ENCODE measurements around the gene GFOD2.
A peak's percentile ranks its signal among the peaks of the same experiment; 100 is the strongest.
"Not testable (repeated sequence)": the region's sequence is repeated elsewhere in the genome, so short reads cannot be mapped to it uniquely, and the experiment has no call there.

The GFOD2 gene

DNA sequence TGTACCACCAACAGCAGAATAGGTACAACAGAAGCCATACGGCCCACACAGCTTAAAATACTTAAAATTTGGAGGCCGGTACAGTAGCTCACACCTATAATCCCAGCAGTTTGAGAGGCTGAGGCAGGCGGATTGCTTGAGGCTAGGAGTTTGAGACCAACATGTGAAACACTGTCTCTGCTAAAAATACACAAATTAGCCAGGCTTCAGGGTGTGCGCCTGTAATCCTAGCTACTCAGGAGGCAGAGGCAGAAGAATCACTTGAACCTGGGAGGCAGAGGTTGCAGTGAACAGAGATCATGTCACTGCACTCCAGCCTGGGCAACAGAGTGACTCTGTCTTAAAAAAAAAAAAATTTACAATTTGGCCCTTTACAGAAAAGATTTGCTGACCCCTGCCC, 17.0 kb downstream of the GFOD2 start:
- no peak for DNase-seq (ENCODE audit: low spot score)

DNA sequence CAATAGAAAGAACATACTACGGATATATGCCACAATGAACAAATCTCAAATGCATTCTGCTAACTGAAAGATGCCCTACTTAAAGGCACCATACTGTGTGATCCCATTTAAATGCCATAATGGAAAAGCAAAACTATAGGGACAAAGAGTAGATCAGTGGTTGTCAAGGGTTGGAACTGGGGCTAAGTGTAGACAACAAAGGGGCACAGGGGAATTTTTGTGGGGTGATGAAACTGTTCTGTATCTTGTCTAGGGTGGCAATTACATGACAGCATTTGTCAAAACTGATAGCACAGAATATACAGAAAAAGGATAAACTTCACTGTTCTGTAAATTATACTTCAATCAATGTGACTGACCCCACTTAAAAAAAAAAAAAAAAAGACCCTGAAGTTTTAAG, 17.7 kb downstream of the GFOD2 start:
- DNase-seq (ENCODE audit: low spot score) = no peak

DNA sequence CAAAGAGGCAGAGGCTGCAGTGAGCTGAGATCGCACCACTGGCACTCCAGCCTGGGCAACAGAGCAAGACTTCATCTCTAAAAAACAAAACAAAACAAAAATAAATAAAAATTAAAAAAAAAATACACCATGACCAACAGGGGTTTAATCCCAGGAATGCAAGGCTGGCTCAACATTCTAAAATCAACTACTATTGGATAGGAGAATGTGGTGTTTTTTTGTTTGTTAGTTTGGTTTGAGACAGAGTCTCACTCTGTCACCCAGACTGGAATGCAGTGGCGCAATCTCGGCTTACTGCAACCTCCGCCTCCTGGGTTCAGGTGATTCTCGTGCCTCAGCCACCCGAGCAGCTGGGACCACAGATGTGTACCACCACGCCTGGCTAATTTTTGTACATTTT, 19.9 kb downstream of the GFOD2 start:
- no peak for DNase-seq (ENCODE audit: low spot score)

DNA sequence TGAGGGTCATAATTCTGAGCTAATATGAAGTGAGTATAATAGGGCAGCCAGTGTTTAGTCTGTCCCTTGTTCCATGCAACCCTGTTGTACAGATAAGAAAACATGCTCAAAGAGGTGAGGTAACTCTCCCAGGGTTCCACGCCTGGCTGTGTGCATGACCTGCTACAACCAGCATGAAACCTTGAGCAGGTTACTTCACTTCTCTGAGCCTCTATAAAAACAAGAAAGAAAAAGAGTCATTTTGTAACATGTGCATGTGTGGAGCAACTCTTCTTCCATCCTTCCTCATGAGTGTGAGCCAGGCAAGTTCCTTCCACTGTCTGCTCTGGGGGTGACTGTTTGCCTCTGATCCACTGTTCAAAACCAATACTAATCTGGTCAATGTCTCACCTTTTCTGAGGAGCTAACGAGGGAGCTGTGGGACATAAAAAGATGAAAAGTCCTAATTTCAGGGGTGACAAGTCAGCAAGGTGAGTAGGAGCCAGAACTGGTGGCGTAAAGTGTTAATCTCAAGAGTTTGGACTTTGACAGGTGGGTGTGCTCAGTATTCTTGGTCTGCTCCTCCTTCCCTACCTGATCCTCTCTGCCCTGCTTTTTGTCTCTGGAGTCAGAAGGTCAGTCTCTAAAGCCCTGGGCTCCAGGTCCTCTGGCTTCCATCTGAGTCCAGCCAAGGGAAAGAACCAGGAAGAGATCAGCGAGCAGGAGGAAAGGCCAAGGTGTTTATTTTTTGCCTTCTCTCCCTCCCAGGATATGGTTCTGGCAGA, 21.5 kb downstream of the GFOD2 start:
- no peak for DNase-seq (ENCODE audit: low spot score)

DNA sequence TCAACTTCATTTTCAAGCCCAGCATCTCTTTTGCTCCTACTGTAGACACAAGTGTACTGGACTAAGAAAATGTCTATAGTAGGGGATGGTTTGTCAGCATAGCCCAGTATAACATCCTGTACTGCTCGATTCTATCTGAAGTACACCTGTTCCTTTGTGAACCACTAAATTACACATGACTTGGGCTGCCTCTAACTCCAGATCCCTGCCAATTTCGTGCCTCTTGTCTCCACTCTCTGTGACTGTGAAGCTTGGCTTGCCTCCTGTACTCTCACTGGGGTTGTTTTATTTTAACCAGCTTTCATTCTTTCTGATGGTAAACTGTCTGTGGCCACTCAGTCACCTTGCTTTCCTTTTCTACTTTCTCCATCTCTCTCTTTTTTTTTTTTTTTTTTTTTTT, 24.5 kb downstream of the GFOD2 start:
- no peak for DNase-seq (ENCODE audit: low spot score)

GRCh38 chr16:67693517-67694285, 25.4 kb downstream of the GFOD2 start:
- not testable (repeated sequence) for DNase-seq (ENCODE audit: low spot score)

DNA sequence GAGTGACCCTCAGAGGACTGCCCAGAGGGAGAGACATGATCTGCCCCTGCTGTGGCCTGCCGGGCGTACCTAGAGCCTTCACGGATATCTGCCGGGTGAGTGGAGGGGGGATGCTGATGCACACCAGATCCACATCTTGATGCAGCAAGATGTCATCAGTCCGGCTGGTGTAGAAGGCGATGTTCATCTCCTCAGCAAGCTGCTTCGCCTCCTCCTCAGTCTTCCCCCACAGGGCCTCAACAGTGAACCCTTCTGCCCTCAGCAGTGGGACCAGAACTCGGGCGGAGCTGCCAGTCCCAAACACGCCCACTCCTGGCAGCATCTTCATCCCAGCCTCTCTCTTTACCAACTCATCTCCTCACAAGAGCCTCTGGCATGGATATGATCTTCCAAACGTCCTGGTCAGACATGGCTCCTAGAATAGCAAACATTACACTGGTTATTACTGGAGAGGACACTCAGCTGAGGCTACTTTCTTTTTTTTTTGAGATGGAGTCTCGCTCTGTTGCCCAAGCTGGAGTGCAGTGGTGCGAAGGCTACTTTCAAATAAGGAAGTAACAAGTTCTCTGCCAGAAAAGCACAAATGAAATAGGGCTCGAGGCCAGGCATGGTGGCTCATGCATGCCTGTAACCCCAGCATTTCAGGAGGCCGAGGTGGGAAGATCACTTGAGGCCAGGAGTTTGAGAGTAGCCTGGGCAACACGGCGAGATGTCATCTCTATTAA, 33.6 kb downstream of the GFOD2 start:
- DNase-seq (ENCODE audit: low spot score) = no peak

DNA sequence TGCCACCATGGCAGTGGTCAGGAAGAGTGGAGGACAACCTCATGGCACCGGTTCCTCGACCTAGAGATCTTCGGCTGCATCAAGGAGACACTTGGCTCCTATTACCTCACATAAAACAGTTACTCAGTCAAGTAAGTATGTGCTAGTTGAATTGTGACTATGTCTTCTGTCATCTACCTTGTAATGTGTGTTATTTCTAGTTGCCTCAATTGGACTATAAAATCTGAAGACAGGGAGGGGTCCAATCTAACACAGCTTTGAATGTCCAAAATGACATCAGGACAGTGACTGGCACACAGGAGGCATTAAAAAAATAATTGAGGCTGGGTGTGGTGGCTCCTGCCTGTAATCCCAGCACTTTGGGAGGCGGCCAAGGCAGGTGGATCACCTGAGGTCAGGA, 35.3 kb downstream of the GFOD2 start:
- DNase-seq (ENCODE audit: low spot score) = no peak

GRCh38 chr16:67679935-67680897, 38.9 kb downstream of the GFOD2 start:
- no peak for DNase-seq (ENCODE audit: low spot score)

DNA sequence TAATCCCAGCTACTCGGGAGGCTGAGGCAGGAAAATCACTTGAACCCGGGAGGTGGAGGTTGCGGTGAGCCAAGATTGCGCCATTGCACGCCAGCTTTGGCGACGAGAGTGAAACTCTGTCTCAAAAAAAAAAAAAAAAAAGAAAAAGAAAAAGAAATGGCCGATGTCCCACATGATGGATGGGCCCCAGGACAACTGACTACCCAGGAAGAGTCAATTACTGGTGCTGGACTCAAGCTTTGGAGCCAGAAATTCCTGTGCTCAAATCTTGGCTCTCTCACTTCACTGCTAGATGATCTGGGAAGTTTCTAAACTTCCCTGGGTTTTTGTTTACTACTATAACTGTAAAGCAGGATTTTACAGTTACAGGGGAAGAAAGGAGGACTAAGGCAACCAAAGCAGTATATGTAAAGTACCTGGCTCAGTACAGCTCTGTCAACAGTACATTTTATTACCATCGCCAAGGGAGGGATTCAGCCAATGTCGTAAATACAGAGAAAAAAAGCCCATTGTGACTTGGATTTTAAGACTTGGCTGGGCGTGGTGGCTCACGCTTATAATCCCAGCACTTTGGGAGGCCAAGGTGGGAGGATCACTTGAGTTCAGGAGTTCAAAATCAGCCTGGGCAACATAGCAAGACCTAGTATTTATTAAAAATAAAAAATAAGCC, 40.6 kb downstream of the GFOD2 start:
- DNase-seq (ENCODE audit: low spot score) = no peak

DNA sequence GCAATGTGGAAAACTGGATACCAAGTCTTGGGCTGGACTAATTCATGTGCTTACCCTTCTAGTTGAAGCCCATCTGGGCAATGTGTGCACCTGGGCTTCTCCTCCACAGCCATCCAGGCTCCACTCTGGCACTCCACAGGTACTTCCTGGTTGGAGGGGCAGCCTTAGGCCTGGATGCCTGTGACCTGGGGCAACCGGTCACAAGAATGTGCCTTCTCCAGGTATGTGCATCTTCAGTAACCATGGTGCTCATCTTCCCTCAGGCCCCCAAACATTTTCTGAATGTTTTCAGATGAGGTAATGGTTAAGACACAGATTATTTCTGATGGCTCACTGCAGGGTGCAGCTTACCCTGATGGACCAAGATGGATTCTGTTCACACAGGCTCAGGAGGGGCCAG, 41.4 kb downstream of the GFOD2 start:
- DNase-seq (ENCODE audit: low spot score) = no peak

- no peak for DNase-seq (ENCODE audit: low spot score)
Observed at GRCh38 chr16:67676939-67677338, 42.2 kb downstream of the GFOD2 start.

DNA sequence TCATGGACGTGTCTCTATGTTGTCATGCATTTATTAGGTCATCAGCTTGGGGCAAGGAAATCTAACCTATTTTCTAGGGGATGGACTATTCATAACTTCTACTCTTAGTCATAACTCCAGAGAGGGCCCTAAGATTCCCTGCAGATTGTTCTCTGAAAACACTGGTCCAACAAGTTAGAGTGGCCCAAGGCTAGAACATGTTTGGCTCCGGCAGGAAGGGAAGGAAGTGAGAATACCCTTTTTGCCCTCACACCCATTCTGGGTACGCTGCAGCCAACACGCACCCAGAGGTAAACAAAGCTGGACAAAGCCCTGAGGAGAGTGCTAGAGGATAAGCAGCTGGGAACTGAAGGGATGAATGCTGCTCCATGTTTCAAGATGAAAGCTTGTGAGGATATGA, 42.6 kb downstream of the GFOD2 start:
- DNase-seq (ENCODE audit: low spot score) = no peak

DNA sequence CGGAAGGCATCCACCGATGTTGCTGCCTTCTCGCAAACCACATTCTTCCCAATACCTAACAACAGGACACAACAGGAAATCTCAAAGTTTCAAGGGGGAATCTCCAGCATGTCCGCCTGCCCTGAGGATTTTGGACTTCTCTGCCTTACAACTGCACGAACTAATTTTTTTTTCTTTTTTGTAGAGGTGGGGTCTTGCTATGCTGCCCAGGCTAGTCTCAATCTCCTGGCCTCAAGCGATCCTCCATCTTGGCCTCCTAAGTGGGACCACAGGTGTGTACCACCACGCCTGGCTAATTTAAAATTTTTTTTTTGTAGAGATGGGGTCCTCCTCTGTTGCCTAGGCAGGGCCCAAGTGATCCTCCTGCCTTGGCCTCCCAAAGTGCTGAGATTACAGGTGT, 43.1 kb downstream of the GFOD2 start:
- no peak for DNase-seq (ENCODE audit: low spot score)

DNA sequence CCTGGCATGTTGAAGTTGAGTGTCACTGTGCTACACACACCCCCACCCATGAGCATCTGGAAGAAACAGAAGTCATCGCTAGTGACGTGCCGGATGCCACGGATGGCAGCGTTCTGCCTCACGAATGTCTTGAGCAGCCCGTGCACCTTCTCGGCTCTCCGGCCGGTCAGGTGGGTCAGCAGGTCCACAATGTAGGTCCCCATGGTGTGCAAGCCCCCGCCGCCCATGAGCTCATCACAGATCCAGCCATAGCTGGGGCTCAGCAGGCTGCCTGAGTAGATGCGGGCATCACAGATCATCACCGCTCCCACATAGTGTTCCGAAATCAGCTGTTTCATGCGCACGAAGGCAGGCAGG, 43.6 kb downstream of the GFOD2 start:
- DNase-seq (ENCODE audit: low spot score) = no peak

GRCh38 chr16:67674851-67675578, 44.1 kb downstream of the GFOD2 start:
- no peak for DNase-seq (ENCODE audit: low spot score)

- no peak for DNase-seq (ENCODE audit: low spot score)
Observed at GRCh38 chr16:67673712-67674580, 45.2 kb downstream of the GFOD2 start.

DNA sequence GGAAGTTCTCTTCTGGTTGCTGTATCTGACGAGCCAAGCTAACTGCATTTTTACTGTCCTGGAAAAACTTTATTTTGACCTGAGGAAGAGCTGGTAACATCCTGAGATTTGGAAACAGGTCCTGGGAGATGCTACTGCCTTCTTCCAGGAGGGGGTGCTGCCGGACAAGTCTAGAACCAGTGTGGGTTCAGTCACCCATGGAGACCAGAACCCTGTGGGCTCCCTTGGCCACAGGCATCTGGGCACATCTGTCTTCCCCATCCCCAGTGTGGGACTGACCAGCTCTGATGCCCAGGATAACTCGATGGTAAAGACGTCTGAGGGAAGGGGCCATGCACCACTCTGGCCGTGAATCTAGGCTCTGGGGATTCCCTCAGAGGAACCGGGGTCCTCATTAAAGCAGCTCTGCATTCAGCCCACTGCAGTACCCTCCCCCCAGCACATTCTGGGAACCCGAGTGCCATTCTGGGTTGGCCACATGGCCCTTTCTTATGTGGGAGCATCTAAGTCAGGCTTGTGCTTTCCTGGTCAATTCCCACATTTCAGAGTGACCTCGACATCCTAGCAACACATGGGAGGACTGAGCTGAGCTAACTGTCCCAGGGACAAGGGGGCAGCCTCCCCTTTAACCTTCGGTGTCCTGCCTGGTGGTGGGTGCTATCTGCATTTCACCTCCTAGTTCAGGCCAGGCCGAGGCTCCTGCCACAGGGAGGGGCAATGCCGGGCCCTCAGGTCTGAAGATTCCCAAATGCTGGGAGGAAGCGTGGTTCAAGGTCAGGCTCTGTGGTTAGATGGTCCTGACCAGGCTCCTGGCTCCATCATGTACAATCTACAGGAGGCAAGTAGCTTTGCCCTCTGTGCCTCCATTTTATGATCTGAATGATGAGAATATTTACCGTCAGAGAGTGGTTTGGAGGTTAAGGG, 46.1 kb downstream of the GFOD2 start:
- DNase-seq (ENCODE audit: low spot score) = peak; percentile 81

- no peak for DNase-seq (ENCODE audit: low spot score)
Observed at GRCh38 chr16:67672306-67672705, 46.8 kb downstream of the GFOD2 start.
